ENCODE results near the gene KRT78.
"Not testable (repeated sequence)": the region's sequence is repeated elsewhere in the genome, so short reads cannot be mapped to it uniquely, and the experiment has no call there.

KRT78 gene

GRCh38 chr12:52890417-52890816, 41.6 kb upstream of the KRT78 start:
- H3K4me3 ChIP-seq (ENCODE audit: low read depth, low read length): no peak overlapping the region
- TF ChIP-seq CTCF (conservative IDR thresholded peaks at IDR 0.05; ENCODE audit: low read depth, low read length): no peak
- DNase-seq (ENCODE audit: low read depth): no peak

GRCh38 chr12:52884526-52885293, 35.9 kb upstream of the KRT78 start:
- DNase-seq (ENCODE audit: low read depth): peak; percentile 60
- peak; percentile 90 for TF ChIP-seq CTCF (conservative IDR thresholded peaks at IDR 0.05; ENCODE audit: low read depth, low read length)
- no peak overlapping the region for H3K4me3 ChIP-seq (ENCODE audit: low read depth, low read length)

DNA sequence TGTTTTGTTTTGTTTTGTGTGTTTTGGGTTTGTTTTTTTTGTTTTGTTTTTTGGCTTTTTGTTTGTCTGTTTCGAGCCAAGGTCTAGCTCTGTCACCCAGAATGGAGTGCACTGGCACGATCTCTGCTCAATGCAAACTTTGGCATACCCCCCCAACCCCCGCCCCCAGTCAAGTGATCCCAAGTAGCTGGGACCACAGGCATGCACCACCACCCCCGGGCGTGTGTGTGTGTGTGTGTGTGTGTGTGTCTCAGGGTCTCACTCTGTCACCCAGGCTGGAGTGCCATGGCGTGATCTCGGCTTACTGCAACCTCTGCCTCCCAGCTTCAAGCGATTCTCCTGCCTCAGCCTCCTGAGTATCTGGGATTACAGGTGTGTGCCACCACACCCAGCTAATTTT, 31.7 kb upstream of the KRT78 start:
- DNase-seq (ENCODE audit: low read depth); H3K4me3 ChIP-seq (ENCODE audit: low read depth, low read length): not testable (repeated sequence)

GRCh38 chr12:52879394-52880351, 30.9 kb upstream of the KRT78 start:
- peak; percentile 93 for TF ChIP-seq CTCF (conservative IDR thresholded peaks at IDR 0.05; ENCODE audit: low read depth, low read length)
- peak; percentile 90 for DNase-seq (ENCODE audit: low read depth)
- H3K4me3 ChIP-seq (ENCODE audit: low read depth, low read length): peak overlapping the region; percentile 14

- no peak for TF ChIP-seq CTCF (conservative IDR thresholded peaks at IDR 0.05; ENCODE audit: low read depth, low read length)
- H3K4me3 ChIP-seq (ENCODE audit: low read depth, low read length): no peak overlapping the region
- peak; percentile 33 for DNase-seq (ENCODE audit: low read depth)
Observed at GRCh38 chr12:52878507-52879393, 30.0 kb upstream of the KRT78 start.

- DNase-seq (ENCODE audit: low read depth): no peak
- TF ChIP-seq CTCF (conservative IDR thresholded peaks at IDR 0.05; ENCODE audit: low read depth, low read length): no peak
- H3K4me3 ChIP-seq (ENCODE audit: low read depth, low read length): no peak overlapping the region
Observed at GRCh38 chr12:52877242-52877641, 28.4 kb upstream of the KRT78 start.
